CD4-positive, alpha-beta T cell (primary cell): ENCODE measurements around the gene ITPRIP. TPM values are rescaled to one million over a fixed set of nuclear protein-coding genes. Genes with fewer than 3 reads are reported as not detected.
A peak's percentile ranks its signal among the peaks of the same experiment; 100 is the strongest.

Experiments used
- ATAC-seq: fragments of 200-7000 bp; cut with Tn5 transposase; one replicate; pipeline ENCODE4 v1.10.0; 2022; ENCODE audit warnings: mild to moderate bottlenecking; ENCODE audit not compliant: poor library complexity
- CTCF ChIA-PET: fragments of 350-600 bp; sonication (Branson Sonifier 250); formaldehyde crosslinking; loops from one replicate; lab custom pipeline; 2021; ENCODE audit warnings: antibody characterized with exemption, inconsistent platforms; lab: Charles Lee
- POLR2A ChIA-PET: fragments of 350-600 bp; sonication (Branson Sonifier 250); formaldehyde crosslinking; loops from one replicate; lab custom pipeline; 2021; ENCODE audit warnings: antibody characterized with exemption, inconsistent platforms; lab: Charles Lee
- DNase-seq, 14 experiments: peaks; one replicate each; pipeline ENCODE4 v3.0.0-alpha.2; 2013 to 2020; ENCODE audit warnings: mixed read lengths in 2 of 14
- H3K27ac ChIP-seq, 2 donors: one replicate each; pipeline versions ENCODE4 v1.5.1 to v1.7.0; 2013; ENCODE audit warnings: low read length in 2 of 2, low read depth in 1 of 2, mild to moderate bottlenecking in 1 of 2
- H3K27me3 ChIP-seq, 2 experiments: 1 replicate in 1 of 2; 2 replicates in 1 of 2; pipeline versions ENCODE4 v1.6.1 to v1.7.0; 2013; ENCODE audit warnings: low read length in 2 of 2, control low read depth in 1 of 2, mild to moderate bottlenecking in 1 of 2, moderate library complexity in 1 of 2; ENCODE audit not compliant: insufficient read depth in 2 of 2, control insufficient read depth in 1 of 2
- H3K36me3 ChIP-seq: one replicate; pipeline ENCODE4 v1.6.1; 2013; ENCODE audit warnings: low read length, control low read depth; ENCODE audit not compliant: insufficient read depth
- H3K4me1 ChIP-seq: one replicate; pipeline ENCODE4 v1.6.1; 2013; ENCODE audit warnings: low read length, control low read depth; ENCODE audit not compliant: insufficient read depth
- H3K4me3 ChIP-seq: one replicate; pipeline ENCODE4 v1.5.1; 2013; ENCODE audit warnings: mild to moderate bottlenecking, low read length, moderate library complexity
- H3K9me3 ChIP-seq, 2 experiments: 1 replicate in 1 of 2; 2 replicates in 1 of 2; pipeline versions ENCODE4 v1.6.1 to v1.7.0; 2013; ENCODE audit warnings: low read length in 2 of 2, mild to moderate bottlenecking in 2 of 2, control low read depth in 1 of 2, moderate library complexity in 1 of 2; ENCODE audit not compliant: control insufficient read depth in 1 of 2, insufficient read depth in 1 of 2
- H3K27ac Mint-ChIP-seq: one replicate; pipeline ENCODE4 v1.8.0; 2020; ENCODE audit warnings: mixed read lengths
- H3K27me3 Mint-ChIP-seq: one replicate; pipeline ENCODE4 v1.8.0; 2021; ENCODE audit warnings: mixed read lengths
- H3K36me3 Mint-ChIP-seq: one replicate; pipeline ENCODE4 v1.8.0; 2021; ENCODE audit warnings: low read depth, mixed read lengths
- H3K4me1 Mint-ChIP-seq: one replicate; pipeline ENCODE4 v1.8.0; 2021; ENCODE audit warnings: low read depth, mixed read lengths
- H3K4me3 Mint-ChIP-seq: one replicate; pipeline ENCODE4 v1.8.0; 2020; ENCODE audit warnings: mild to moderate bottlenecking, mixed read lengths
- H3K9me3 Mint-ChIP-seq: one replicate; pipeline ENCODE4 v1.8.0; 2020; ENCODE audit warnings: mixed read lengths
- intact Hi-C, 2 experiments: fragments of 100-400 bp; cut with DNase I in 1 of 2; cut with micrococcal nuclease in 1 of 2; formaldehyde crosslinking; loops; one replicate each; pipeline versions ENCODE4 v1.15.1 to v1.9.0; 2023 to 2025; cut with DNase I, micrococcal nuclease
- microRNA-seq: library from miRNA; unstranded; fragments of <30 nt; microRNA quantifications from one replicate; pipeline ENCODE4 v1.2.0, GENCODE V29; 2021; ENCODE audit warnings: borderline microRNAs expressed, borderline replicate concordance
- total RNA-seq, 174 experiments: library from RNA in 2 of 174; stranded (reverse) in 2 of 174; gene quantifications; one replicate each; pipeline ENCODE4 v1.2.3 and lab custom pipeline; 2021 to 2026
- TF ChIP-seq, protein P1 (sequence below): fragments of 200-600 bp; IDR thresholded peaks from one replicate; pipeline ENCODE4 v1.8.0; 2022; ENCODE audit warnings: antibody characterized with exemption, mild to moderate bottlenecking

Gene ITPRIP
- total RNA-seq, 2 experiments from 2014 or later: 127 to 133 TPM

DNA sequence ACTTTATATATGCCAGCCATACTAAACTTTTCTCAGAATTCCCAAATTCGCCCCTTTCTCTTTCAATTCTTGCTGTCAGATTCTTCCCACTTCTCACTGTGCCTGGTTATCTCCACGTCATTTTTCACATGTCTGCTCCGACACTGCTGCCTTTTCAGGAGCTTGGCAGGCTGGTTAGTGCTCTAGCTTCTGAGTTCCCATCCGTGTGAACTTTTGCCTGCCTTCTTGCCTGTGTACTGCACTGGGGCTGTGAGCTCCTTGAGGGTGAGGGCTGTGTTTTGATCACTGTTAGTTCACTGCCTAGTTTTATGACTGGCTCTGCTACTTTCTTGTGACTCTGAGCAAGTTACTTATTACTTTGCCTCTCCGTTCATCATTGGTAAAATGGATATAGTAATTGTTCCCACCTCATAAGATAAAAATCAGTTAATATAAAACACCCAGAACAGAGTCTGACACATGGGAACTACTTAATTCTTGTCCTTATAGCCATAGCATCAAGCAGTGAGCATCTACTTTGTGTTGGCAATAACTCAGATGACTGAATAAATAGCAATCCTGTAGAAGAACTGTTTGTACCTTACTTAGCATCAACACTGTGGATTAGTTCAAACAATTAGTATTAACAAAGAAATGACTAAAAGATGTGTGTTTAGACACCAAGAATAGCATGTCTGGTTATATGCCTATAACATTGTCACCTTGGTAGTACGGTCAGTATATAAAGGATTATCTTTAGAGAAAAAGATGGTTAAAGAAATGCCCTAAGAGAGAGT, 78.1 kb downstream of the ITPRIP start:
- Mint-ChIP-seq H3K27ac (peak overlapping the region; percentile 87), H3K36me3 (peaks cover 77% of the 10 kb centered on the region), H3K4me1 (peaks cover 67% of the 10 kb centered on the region), H3K27me3 (no peaks in the 10 kb centered on the region), H3K9me3 (no peaks in the 10 kb centered on the region), H3K4me3 (no peak overlapping the region)
- TF ChIP-seq, protein P1, sequence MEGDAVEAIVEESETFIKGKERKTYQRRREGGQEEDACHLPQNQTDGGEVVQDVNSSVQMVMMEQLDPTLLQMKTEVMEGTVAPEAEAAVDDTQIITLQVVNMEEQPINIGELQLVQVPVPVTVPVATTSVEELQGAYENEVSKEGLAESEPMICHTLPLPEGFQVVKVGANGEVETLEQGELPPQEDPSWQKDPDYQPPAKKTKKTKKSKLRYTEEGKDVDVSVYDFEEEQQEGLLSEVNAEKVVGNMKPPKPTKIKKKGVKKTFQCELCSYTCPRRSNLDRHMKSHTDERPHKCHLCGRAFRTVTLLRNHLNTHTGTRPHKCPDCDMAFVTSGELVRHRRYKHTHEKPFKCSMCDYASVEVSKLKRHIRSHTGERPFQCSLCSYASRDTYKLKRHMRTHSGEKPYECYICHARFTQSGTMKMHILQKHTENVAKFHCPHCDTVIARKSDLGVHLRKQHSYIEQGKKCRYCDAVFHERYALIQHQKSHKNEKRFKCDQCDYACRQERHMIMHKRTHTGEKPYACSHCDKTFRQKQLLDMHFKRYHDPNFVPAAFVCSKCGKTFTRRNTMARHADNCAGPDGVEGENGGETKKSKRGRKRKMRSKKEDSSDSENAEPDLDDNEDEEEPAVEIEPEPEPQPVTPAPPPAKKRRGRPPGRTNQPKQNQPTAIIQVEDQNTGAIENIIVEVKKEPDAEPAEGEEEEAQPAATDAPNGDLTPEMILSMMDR: no peak
- H3K36me3 ChIP-seq: peaks cover 68% of the 10 kb centered on the region
- no peak for DNase-seq
- POLR2A ChIA-PET: interaction anchor here (1.2 to 7.7 kb wide), 2 partner anchors 8 to 138 kb away, joined by 5 to 102 read pairs; partner anchors contain the start of genes GSTO2 and SFR1
- no peak for ATAC-seq
- intact Hi-C loops: no loop called here
- peaks cover 32% of the 10 kb centered on the region for H3K4me1 ChIP-seq
- H3K9me3 ChIP-seq: no peaks in the 10 kb centered on the region
- H3K4me3 ChIP-seq: no peak overlapping the region
- no peaks in the 10 kb centered on the region for H3K27me3 ChIP-seq
- CTCF ChIA-PET: interaction anchor here (1.1 to 4.6 kb wide), 3 partner anchors 14 to 93 kb away, joined by 3 to 20 read pairs (median 5); no protein-coding TSS in a partner anchor
- peak overlapping the region; percentile 4 to 14 for H3K27ac ChIP-seq

Small RNAs within 50 kb of the gene (microRNA-seq; reads per million reads assigned to microRNA genes)
- gene MIR4482: 11.8 reads per million, percentile 39 among the genes with 10 or more reads in this experiment

Other genes starting within 250 kb of the ITPRIP start
- gene SFR1, start 216.3 kb downstream of the ITPRIP start, total RNA-seq: 1 to 10 TPM; 7.2 to 7.7 TPM
- not detected for gene CFAP43, start 106.1 kb downstream of the ITPRIP start, total RNA-seq
- 10 to 100 TPM; 23.9 to 26.1 TPM for gene GSTO1, start 83.6 kb downstream of the ITPRIP start, total RNA-seq
- 1 to 10 TPM in 1 of 2 experiments, under 1 TPM in 1; 0.77 to 1.2 TPM for gene GSTO2, start 69.3 kb downstream of the ITPRIP start, total RNA-seq
- not detected for gene CFAP58, start 15.4 kb upstream of the ITPRIP start, total RNA-seq